HL-60 (cell line): ENCODE data around the gene ADO.

Source experiments
- CTCF ChIP-seq: IDR thresholded peaks from one replicate; pipeline ENCODE4 v1.5.1; 2011; ENCODE audit warnings: low read length, control low read depth, inconsistent platforms; ENCODE audit not compliant: insufficient read depth
- POLR2AphosphoS5 ChIP-seq: IDR thresholded peaks from 2 replicates; pipeline ENCODE4 v1.6.1; 2012; ENCODE audit warnings: low read depth
- SPI1 ChIP-seq: IDR thresholded peaks from 2 replicates; pipeline ENCODE4 v1.6.1; 2012; ENCODE audit warnings: low read depth, mild to moderate bottlenecking, borderline replicate concordance

GRCh38 chr10:62804356-62805230 lies at the start of gene ADO:
- TF ChIP-seq POLR2AphosphoS5 = peak; percentile 65; the same call in 1 of the 2 replicates
- no peak for TF ChIP-seq CTCF
- no peak; the same call in 1 of the 2 replicates for TF ChIP-seq SPI1
